ENCODE results near the gene RBPMS2.
"Not testable (repeated sequence)": the region's sequence is repeated elsewhere in the genome, so short reads cannot be mapped to it uniquely, and the experiment has no call there.

Gene RBPMS2

GRCh38 chr15:64775551-64776401 is at the start of gene RBPMS2:
TSS of gene RBPMS2 (minus strand) at chr15:64775589. CDS start at chr15:64775319, 270 bp downstream.
- no peak for DNase-seq

GRCh38 chr15:64824929-64825430 is 49.6 kb upstream of the RBPMS2 start:
- DNase-seq, result no peak

GRCh38 chr15:64816452-64816851 is 41.1 kb upstream of the RBPMS2 start:
- no peak for DNase-seq

GRCh38 chr15:64814965-64815364 is 39.6 kb upstream of the RBPMS2 start:
- not testable (repeated sequence) for DNase-seq

GRCh38 chr15:64814283-64814682 is 38.9 kb upstream of the RBPMS2 start:
- DNase-seq, result not testable (repeated sequence)

GRCh38 chr15:64813075-64813474 is 37.7 kb upstream of the RBPMS2 start:
- DNase-seq, result no peak

DNA sequence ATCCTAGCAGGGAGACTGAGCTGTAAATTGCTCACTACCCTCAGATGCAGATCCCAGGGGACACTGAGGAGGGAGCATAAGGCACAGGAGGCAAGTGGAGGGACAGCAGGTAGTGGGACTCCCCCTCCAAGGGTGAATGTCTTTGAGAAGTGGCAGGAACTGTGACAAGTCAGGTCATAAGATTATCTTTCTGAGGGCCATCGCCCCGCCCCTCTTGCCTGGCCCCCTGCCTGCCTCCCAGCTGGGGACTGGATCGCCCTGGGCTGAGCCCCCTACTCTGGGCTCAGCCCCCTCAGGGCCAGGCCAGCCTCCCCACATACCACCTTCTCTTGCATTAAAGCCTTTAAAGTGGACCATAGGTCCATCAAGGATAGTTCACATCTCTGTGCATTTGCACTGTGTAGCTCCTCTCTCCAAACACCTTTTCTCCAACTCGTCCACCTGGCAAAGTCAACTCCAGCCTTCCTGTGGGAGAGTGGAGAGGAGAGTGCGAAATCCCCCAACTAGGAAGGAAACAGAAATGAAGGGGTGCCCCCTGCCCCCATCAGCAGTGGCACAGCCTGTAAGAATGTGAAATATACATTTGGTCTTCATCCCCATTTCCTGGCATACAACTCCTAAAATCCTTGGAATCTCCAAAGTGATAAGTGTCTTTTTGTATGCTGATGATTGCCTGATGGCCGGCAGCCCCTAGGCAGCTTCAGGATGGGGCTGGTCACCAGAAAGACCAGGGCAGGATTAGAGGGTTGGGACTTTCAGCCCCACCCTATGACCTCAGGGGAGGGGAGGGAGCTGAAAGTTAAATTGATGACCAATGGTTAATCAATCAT is 35.3 kb upstream of the RBPMS2 start:
- no peak for DNase-seq

DNA sequence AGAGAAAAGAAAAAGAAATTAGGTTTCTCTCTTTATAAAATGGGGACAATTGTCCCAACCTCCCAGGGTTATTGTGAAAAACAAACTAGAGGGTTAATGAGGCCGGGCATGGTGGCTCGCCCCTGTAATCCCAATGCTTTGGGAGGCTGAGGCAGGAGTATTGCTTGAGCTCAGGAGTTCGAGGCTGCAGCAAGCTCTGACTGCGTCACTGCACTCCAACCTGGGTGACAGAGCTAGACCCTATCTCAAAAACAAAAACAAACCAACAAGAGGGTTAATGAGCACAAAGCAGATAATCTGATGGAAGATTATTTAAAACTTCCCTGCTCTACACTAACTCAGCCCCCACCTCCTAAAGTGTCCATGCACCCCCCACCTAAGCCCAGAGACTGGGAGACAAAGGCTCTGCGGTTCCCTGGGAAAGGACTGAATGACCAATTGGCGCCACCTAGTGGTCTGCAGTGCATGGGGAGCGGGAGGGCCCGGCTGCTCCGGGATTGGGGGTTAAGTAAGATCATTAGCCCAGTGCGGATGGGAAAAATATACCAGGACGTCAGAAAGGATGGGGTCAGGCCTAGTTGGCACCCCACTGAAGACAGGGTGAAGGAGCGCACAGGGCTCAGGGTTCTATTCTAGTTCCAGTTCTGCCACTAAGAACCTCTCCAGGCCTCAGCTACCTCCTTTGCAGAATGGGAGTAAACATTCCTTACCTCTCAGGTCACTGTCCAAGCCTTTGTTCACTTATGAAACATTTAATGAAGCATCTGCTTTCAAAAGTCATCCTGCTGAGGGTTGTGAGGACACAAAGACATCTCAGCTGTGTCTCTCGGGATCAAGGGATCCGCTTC is 34.5 kb upstream of the RBPMS2 start:
- peak; percentile 62 for DNase-seq

- no peak for DNase-seq
Observed at GRCh38 chr15:64808785-64809453, 33.5 kb upstream of the RBPMS2 start.

GRCh38 chr15:64807751-64808222 is 32.4 kb upstream of the RBPMS2 start:
- no peak for DNase-seq

- DNase-seq, result no peak
Observed at GRCh38 chr15:64807051-64807749, 31.8 kb upstream of the RBPMS2 start.

- DNase-seq, result no peak
Observed at GRCh38 chr15:64806509-64806908, 31.1 kb upstream of the RBPMS2 start.

DNA sequence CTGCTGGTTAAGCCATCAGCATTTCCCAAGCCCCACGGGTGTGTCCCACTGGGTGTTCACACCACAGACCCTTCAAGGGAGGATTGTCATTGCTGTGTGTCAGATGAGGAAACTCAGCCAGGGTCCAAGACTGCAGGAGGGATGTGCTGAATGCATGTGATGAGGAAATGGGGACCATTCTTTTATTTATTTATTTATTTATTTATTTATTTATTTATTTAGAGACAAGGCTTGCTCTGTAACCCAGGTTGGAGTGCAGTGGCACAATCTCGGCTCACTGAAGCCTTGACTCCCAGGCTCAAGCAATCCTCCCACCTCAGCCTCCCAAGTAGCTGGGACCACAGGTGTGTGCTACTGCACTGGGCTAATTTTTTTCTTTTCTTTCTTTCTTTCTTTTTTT is 29.2 kb upstream of the RBPMS2 start:
- DNase-seq, result no peak

DNA sequence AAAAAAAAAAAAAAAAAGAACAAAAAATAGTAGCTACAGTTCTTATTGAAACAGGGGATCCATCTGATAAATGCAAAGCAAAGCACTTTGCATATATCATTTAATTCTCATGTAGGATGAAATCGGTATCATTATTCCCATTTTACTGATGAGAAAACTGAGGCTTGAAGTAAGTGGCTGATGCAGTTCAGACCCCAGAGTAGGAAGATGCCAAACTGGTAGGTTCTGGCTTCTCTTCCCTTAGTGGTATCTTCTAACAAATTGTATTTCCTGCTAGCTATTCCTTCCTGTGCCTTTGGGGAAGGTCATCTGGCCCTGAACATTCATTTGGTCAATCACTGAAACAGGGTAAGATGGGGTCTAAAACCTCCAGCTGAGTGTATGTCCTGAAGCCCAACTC is 28.1 kb upstream of the RBPMS2 start:
- DNase-seq, result no peak

DNA sequence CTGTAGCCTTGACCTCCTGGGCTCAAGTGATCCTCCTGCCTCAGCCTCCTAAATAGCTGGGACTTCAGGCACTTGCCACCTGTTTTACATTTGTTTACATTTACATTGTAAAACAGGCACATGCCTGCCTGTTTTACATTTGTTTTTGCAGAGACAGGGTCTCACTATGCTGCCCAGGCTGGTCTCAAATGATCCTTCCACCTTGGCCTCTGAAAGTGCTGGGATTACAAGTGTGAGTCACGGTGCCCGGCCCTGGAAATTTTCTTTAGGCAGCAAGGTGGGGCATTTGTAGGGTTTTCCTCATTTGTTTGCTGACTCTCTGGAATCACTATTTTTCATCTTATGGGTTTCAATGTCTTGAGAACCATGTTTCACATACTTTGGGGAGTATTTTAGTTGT is 25.1 kb upstream of the RBPMS2 start:
- no peak for DNase-seq

- not testable (repeated sequence) for DNase-seq
Observed at GRCh38 chr15:64798905-64799304, 23.5 kb upstream of the RBPMS2 start.

DNA sequence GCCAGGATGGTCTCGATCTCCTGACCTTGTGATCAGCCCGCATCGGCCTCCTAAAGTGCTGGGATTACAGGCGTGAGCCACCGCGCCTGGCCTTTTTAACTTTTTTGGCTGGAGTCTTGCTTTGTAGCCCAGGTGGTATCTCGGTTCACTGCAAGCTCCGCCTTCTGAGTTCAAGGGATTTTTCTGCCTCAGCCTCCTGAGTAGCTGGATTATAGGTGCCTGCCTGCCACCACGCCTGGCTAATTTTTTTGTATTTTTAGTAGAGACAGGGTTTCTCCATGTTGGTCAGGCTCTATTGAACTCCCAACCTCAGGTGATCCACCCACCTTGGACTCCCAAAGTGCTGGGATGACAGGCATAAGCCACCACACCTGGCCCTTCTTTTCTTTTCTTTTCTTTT is 20.5 kb upstream of the RBPMS2 start:
- DNase-seq, result not testable (repeated sequence)

GRCh38 chr15:64795299-64795698 is 19.9 kb upstream of the RBPMS2 start:
- DNase-seq, result not testable (repeated sequence)

GRCh38 chr15:64792282-64792681 is 16.9 kb upstream of the RBPMS2 start:
- DNase-seq, result no peak

DNA sequence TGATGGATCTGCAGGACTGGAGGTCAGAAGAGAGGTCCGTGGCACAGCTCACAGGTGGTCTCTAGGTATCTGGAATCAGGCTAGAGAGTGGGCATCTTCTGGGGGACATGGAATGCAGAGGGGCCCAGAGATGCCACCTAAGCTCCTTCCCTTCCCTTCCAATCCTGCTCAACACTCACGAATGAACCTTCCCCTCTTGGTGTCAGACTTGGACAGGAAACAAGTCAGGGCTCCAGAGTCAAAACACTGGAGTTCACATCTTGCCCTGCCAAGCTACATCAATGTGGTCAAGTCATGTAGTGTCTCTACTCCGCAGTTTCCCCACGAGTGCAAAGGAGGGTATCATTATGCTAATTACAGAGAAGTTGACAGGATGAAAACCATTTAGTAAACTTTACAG is 16.0 kb upstream of the RBPMS2 start:
- no peak for DNase-seq

DNA sequence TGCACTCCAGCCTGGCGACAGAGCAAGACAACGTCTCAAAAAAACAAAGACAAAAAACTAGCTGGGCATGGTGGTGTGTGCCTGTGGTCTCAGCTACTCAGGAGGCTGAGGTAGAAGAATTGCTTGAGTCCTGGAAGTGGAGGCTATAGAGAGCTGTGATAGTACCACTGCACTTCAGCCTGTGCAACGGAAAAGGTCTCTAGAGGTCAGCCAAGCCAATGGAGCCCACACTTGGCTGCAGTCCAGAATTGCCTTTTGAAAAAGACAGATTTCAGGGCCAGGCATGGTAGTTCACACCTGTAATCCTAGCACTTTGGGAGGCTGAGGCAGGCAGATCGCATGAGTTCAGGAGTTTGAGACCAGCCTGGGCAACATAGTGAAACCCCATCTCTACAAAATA is 8.4 kb upstream of the RBPMS2 start:
- no peak for DNase-seq
